NT2/D1 (cell line): ENCODE measurements around the gene TTC31.
"Not testable (repeated sequence)": the region's sequence is repeated elsewhere in the genome, so short reads cannot be mapped to it uniquely, and the experiment has no call there.

Experiments
- DNase-seq: peaks from one replicate; pipeline ENCODE4 v3.0.0-alpha.2; 2011; ENCODE audit warnings: low read depth, low spot score
- H3K27me3 ChIP-seq: 2 replicates; pipeline ENCODE4 v1.6.0; 2011; ENCODE audit warnings: mild to moderate bottlenecking; ENCODE audit not compliant: insufficient read length, insufficient read depth
- H3K36me3 ChIP-seq: 2 replicates; pipeline ENCODE4 v1.6.1; 2011; ENCODE audit warnings: mild to moderate bottlenecking, low read length, mixed read lengths; ENCODE audit not compliant: insufficient read depth, insufficient read length
- H3K4me1 ChIP-seq: 2 replicates; pipeline ENCODE4 v1.5.1; 2011; ENCODE audit not compliant: insufficient read depth, insufficient read length
- H3K4me3 ChIP-seq: 2 replicates; pipeline ENCODE4 v1.5.1; 2011; ENCODE audit warnings: low read depth; ENCODE audit not compliant: insufficient read length
- H3K9ac ChIP-seq: 2 replicates; pipeline ENCODE4 v1.6.0; 2011; ENCODE audit warnings: low read depth; ENCODE audit not compliant: insufficient read length
- H3K9me3 ChIP-seq: 2 replicates; pipeline ENCODE4 v1.5.1; 2011; ENCODE audit warnings: mild to moderate bottlenecking, low read length; ENCODE audit not compliant: insufficient read depth
- SUZ12 ChIP-seq: IDR thresholded peaks from 2 replicates; pipeline ENCODE4 v1.6.1; 2011; ENCODE audit not compliant: insufficient read length, insufficient read depth; ENCODE audit errors: extremely low read depth
- YY1 ChIP-seq: IDR thresholded peaks from 2 replicates; pipeline ENCODE4 v1.6.1; 2011; ENCODE audit not compliant: insufficient read length, insufficient read depth
- ZNF274 ChIP-seq: IDR thresholded peaks from 2 replicates; pipeline ENCODE4 v1.6.1; 2011; ENCODE audit warnings: mild to moderate bottlenecking, low read depth, low read length

TTC31 gene

DNA sequence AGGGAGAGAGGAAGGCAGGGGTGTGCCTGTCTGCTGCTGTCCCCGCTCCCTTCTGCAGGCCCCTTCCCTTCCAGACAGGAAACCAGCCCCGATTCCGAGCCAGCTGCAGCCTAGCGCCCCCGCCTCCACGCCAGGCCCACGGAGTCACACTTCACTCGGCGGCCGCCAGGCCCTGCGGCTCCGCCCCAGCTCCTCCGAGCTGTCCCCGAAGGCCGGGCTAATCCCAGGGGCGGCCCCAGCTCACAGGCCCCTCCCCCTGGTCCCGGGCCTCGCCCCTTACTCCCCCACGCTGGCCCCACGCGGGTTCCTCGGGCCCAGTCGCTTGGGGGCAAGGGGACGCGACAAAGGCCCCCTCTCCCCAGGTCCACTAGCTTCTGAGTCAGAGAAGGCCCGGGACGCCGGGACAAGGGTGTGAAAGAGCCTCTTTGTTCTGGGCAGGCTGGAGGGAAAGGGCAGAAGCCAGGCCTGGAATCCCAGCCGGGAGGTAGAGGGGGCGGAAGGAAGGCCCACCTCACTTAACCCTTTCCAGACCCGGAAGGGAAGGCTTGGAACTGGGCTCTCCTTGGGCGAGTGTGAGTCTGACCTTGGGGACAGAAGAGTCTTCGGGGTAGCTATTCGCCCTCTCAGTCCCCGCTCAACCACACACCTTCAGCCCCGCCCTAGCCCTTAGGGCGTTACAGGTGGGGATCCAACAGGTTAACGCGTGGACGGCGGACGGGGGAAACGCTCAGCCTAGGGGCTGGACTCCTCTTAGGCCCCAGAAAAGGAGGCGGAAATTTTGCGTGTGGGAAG, 42.3 kb upstream of the TTC31 start:
- Histone ChIP-seq H3K27me3 (no peaks in the 10 kb centered on the region), H3K9me3 (no peaks in the 10 kb centered on the region), H3K4me1 (peaks cover 9% of the 10 kb centered on the region), H3K4me3 (peak overlapping the region; percentile 78), H3K9ac (peak overlapping the region; percentile 90), H3K36me3 (peaks cover 29% of the 10 kb centered on the region)
- no peak for DNase-seq
- TF ChIP-seq ZNF274 (no peak), YY1 (no peak), SUZ12 (no peak)

DNA sequence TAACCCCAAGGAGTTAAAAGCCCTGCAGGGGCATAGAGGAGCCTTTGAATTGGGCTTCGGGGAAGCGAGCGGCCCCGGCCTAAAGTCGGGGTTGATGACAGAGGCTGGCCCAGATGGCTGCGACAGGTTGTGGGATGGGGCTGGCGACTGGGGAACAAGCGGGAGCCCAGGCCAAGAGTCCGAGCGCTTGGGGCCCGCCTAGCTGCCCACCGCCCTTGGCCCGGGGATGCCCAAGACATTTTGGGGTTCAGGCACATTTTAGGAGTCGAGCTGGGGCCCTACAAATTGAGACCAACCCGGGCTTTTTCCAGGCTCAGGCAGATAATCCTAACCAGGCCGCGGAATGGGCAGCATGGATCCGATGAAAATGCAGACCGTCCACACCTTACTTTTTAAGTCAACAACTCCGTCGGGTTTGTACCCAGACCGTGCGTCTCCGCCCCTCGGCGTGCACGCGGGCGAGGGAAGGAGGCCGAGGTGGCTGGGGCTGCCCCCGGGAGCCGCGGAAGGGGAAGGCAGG, 41.7 kb upstream of the TTC31 start:
- Histone ChIP-seq H3K4me3 (peak overlapping the region; percentile 78), H3K9ac (peak overlapping the region; percentile 90), H3K27me3 (no peaks in the 10 kb centered on the region), H3K4me1 (peaks cover 9% of the 10 kb centered on the region), H3K9me3 (no peaks in the 10 kb centered on the region), H3K36me3 (peaks cover 23% of the 10 kb centered on the region)
- TF ChIP-seq SUZ12 (no peak), YY1 (no peak), ZNF274 (no peak)
- DNase-seq = no peak

DNA sequence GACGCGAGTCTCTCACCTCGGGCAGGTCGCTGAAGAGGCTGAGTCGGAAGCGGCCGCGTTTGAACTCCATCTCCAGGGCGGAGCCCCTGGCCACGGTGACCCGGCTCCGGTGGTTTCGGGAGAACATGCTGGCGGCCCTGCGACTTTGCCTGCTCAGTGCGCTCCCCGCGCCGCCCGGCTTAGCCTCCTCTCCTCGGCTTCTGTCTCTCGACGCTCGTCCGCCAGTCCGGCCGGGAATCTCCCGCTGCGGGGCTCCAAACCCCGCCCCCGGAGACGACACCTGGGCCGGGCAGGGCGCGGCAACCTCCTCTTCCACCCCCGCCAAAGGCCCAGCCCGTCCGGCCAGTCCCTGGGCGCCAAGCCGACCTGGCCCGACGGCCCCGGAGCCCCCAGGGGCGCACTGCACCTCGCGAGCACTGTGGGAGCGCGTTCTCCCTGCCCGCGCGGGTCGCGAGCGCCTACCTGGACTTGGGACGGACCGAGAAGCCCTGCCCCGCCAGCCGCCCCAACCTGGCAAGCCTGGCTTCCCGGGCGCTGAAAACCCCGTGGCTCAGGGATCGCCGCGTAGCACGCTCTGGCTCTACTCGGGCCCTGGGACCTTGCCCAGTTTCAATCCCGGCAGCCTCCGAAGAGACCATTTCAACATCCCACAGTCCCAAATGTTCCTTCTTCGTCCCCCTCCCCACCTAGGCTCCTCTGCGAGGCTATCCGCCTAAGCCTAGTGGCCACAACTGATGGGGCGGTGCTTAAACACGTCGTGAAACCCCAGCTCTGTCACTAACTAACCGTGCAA, 41.0 kb upstream of the TTC31 start, which contains the start of gene RTKN:
RTKN (minus strand) TSS at position 248 of the 793 bp plus-strand sequence; CDS start at position 127, 121 bp downstream.
- H3K9me3 ChIP-seq = no peaks in the 10 kb centered on the region
- TF ChIP-seq SUZ12 = no peak
- no peak for TF ChIP-seq ZNF274
- TF ChIP-seq YY1 = no peak
- no peaks in the 10 kb centered on the region for H3K27me3 ChIP-seq
- H3K4me1 ChIP-seq = peaks cover 9% of the 10 kb centered on the region
- no peak for DNase-seq
- H3K9ac ChIP-seq = peak within 1 kb of the TSS; percentile 90
- H3K4me3 ChIP-seq = peak within 1 kb of the TSS; percentile 78
- peaks cover 16% of the 10 kb centered on the region for H3K36me3 ChIP-seq

DNA sequence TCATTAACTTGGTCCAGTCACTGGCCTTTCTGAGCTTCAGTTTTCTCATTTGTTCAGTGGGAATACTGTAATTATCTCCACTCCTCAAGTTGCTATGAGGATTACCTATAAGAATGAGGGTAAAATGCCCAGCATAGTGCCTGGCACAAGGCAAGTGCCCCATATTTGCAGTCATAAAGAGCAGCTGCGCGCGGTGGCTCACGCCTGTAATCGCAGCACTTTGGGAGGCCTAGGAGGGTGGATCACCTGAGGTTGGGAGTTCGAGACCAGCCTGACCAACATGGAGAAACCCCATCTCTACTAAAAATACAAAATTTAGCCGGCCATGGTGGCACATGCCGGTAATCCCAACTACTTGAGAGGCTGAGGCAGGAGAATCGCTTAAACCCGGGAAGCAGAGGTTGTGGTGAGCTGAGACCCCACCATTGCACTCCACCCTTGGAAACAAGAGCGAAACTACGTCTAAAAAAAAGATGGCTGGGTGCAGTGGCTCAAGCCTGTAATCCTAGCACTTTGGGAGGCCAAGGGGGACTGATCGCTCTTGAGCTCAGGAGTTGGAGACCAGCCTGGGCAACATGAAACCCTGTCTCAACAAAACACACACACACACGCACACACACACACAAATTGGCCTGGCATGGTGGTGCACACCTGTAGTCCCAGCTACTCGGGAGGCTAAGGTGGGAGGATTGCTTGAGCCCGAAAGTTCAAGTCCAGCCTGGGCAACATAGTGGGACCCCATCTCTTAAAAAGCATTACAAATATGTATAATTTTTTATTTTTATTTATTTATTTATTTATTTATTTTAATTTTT, 40.2 kb upstream of the TTC31 start:
- H3K4me3 ChIP-seq = peak overlapping the region; percentile 78

DNA sequence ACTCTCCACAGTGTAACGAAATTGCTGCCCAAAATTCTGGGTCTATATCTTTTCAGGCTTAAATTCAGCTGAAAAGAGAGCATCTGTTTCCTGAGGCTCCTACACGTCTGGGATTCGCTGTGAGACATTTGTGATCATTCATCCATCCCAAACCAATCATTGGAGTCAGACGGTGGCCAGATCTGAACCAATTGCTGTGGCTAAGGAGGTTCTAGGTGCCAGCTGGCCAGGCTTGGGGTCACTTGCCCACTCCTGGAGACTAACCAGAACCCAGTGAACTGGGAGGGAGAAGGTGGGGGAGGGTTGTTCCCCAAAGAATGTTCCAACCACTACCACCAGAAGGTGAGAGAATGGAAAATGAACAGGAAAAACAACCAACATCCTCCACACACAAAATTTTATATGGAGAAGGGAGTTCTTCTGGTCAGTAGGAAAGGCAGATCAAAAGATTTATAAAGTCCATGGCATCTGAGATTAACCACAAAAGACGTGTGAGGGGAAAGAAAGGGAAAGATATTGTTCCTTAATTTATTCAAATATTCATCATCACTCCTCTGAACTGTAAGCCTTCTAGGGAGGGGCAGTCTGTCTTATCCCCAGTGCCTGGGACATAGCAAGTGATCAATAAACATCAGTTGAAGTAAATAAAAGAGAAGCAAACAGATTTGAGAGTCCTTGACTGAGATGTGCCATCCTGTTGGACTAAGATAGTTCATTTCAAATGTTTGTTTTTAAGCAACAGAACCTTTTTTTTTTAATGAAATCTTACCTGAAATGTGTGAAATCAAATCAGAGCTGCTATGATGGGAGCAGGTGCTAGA, 38.2 kb upstream of the TTC31 start:
- Histone ChIP-seq H3K36me3 (no peaks in the 10 kb centered on the region), H3K4me3 (no peak overlapping the region), H3K27me3 (no peaks in the 10 kb centered on the region), H3K9me3 (no peaks in the 10 kb centered on the region), H3K4me1 (no peaks in the 10 kb centered on the region), H3K9ac (no peak overlapping the region)
- DNase-seq = no peak
- TF ChIP-seq YY1 (no peak), ZNF274 (no peak), SUZ12 (no peak)

More for the DNA sequence above, 40.2 kb upstream of the TTC31 start:
- not testable (repeated sequence) for H3K9me3 ChIP-seq, H3K27me3 ChIP-seq, DNase-seq, H3K4me1 ChIP-seq
- Histone ChIP-seq H3K36me3 (peaks cover 15% of the 10 kb centered on the region), H3K9ac (peak overlapping the region; percentile 90)

DNA sequence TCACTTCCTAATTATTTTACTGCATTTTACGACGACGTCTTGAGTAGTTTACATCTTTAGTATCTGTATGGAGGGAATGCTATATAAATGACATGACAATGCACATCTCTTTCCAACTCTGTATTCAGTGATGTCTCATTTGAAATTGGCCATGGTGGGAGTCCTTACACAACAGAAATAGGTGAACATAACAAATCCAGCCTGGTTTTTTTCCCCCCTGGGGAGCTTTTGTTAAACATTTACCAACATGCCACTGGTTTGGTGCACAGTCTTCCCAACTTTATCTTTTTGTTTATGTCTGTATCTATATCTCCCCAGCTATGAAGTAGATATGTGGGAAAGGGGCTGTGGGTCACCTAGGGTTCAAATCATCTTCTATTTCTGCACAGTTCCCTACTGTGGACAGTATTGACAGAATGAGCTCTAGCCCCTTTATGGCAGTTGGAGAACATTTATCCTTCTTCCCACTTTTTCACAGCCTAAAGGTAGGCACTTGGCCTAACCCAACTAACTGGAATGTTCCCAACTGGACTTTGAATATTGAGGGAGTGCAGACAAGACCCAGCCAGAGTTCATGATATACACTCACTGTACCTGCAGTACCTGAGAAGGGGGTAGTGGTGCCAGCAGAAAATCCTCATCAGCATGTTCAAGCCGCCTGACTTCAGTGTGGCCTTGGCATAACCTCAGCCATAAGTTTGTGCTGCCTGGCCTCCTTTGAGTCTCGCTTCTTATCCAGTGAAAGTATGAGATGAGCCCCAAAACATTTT, 35.5 kb upstream of the TTC31 start:
- H3K27me3 ChIP-seq = no peaks in the 10 kb centered on the region
- TF ChIP-seq SUZ12 (no peak), YY1 (no peak), ZNF274 (no peak)
- no peak for DNase-seq
- H3K36me3 ChIP-seq = no peaks in the 10 kb centered on the region
- H3K4me3 ChIP-seq = no peak overlapping the region
- no peaks in the 10 kb centered on the region for H3K9me3 ChIP-seq
- no peaks in the 10 kb centered on the region for H3K4me1 ChIP-seq
- no peak overlapping the region for H3K9ac ChIP-seq
